ENCODE results near the gene TENT5A. TPM values are rescaled to one million over a fixed set of nuclear protein-coding genes. Genes with fewer than 3 reads are reported as not detected.

TENT5A gene
- total RNA-seq, 1 donor from 2014 or later, result 4.1 TPM

GRCh38 chr6:81773887-81774286 is 21.4 kb upstream of the TENT5A start:
- FAIRE-seq (no peak), DNase-seq (ENCODE audit: low spot score in 2 of 2) (no peak)

- DNase-seq (ENCODE audit: low spot score in 2 of 2) (no peak), FAIRE-seq (no peak)
Measured at GRCh38 chr6:81772741-81773140, 20.3 kb upstream of the TENT5A start.

DNA sequence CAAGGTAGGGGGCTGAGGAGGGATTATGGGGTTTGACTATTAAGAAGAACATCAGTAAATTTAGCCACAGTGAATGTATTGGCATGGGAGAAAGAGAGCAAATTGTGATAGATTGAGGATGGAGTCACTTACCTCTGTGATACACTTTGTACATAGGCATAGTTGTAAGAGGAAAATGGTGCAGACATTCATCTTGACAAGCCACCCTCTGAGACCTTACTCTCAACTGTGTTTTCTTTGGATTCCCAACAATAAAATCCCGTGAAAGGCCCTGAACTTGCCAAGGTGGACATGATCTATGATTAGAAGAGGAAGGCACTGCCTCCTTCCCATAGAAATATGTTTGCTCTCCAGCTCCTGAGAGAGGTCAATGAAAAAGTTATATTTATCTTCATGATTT is 18.6 kb upstream of the TENT5A start:
- FAIRE-seq (no peak), DNase-seq (ENCODE audit: low spot score in 2 of 2) (no peak)

DNA sequence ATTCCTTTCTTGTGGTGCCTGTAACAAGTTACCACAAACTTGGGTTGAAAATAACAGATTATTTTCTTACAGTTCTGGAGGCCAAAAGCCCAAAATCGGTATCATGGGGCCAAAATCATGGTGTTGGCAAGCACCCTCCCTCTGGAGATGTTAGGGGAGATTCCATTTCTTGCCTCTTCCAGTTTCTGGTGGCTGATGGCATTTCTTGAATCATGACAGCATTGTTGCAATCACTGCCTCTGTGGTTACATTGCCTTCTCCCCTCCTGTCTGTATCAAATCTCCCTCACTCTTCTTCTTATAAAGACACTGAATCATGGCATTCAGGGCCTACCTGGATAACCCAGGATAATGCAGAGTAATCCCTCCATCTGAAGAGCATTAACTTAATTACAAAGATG is 17.9 kb upstream of the TENT5A start:
- FAIRE-seq (no peak), DNase-seq (ENCODE audit: low spot score in 2 of 2) (no peak)

DNA sequence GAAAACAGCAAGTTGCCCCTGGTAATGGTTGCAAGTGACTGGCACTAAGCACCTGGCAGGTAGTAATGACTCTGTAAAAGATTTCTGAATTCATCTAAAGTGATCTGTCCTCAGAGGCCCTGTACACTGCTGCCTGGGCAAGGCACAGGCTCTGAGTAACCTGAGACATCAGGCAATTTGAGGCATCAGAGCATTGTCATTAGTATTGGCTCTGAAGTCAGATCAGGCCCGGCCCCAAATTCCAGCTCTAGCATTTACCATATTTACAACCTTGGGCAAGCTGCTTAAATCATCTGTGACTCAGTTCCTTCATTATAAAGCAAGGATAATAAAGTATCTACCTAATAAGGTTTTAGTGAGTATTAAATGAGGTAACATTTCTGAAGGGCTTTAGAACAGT is 17.3 kb upstream of the TENT5A start:
- DNase-seq (ENCODE audit: low spot score in 2 of 2) (no peak), FAIRE-seq (no peak)

DNA sequence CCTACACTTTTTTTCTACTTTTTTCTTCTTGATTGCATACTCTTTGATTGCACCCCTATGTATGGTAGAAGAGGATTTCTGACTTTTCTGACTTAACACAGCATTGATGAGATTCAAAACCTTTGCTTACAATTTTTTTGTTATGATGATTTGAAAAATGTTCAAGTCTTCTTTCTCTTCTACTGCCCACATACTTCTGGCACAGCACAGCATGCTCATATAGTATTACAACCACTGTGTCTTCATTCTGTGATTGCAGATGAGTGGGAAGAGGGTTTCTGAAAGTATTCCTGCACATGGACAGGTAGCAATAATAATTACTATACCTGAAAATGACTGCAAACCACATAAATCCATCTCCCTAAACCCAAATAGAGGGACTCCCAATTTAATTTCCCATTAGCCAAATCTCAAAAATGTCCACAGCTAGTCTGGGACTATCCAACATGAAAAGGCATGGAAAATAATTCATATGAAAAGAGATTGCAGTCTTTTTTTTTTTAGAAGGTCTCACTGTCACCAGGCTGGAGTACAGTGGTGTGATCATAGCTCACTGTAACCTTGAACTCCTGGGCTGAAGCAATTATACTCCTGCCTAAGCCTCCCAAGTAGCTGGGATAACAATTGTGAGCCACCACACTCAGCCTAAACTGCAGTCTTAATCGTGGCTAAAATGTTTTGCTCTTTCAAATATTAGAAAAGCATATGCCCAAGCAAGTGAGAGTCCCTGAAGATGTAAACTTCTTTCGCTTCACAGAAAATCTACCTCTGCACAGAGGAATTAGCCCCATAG is 15.9 kb upstream of the TENT5A start:
- no peak for DNase-seq (ENCODE audit: low spot score in 2 of 2)
- FAIRE-seq, result no peak

- FAIRE-seq, result no peak
- DNase-seq (ENCODE audit: low spot score in 2 of 2), result no peak
Measured at GRCh38 chr6:81767163-81767891, 14.8 kb upstream of the TENT5A start.

GRCh38 chr6:81766482-81767069 is 14.1 kb upstream of the TENT5A start:
- FAIRE-seq, result no peak

GRCh38 chr6:81764531-81764930 is 12.1 kb upstream of the TENT5A start:
- no peak for FAIRE-seq

More at GRCh38 chr6:81766482-81767069, 14.1 kb upstream of the TENT5A start:
- DNase-seq (ENCODE audit: low spot score in 2 of 2), result no peak

GRCh38 chr6:81763968-81764367 is 11.5 kb upstream of the TENT5A start:
- DNase-seq (ENCODE audit: low spot score in 2 of 2) (no peak), FAIRE-seq (no peak)

More at GRCh38 chr6:81764531-81764930, 12.1 kb upstream of the TENT5A start:
- DNase-seq (ENCODE audit: low spot score in 2 of 2), result no peak

GRCh38 chr6:81763051-81763450 is 10.6 kb upstream of the TENT5A start:
- FAIRE-seq, result no peak
- DNase-seq (ENCODE audit: low spot score in 2 of 2), result no peak

DNA sequence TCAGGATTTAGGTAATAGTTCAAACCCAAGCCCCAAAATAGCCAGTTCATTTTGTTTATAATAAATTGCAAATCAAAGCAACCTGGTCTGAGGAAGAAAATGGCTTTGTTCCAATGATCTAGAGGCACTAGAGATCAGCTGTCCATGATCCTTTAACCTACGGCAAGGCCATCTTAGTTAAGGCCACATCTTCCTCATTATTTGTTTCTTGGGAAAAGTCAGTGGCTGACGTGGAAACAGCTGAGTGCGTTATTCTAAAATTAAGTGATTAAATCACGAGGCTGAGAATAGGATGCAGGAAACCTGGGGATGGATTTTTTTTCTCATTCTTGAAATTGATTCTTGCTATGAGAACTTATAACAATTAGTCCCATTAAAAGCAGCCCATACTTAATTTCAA is 10.1 kb upstream of the TENT5A start:
- DNase-seq (ENCODE audit: low spot score in 2 of 2) (no peak), FAIRE-seq (no peak)

GRCh38 chr6:81762132-81762531 is 9.7 kb upstream of the TENT5A start:
- DNase-seq (ENCODE audit: low spot score in 2 of 2), result no peak
- no peak for FAIRE-seq

DNA sequence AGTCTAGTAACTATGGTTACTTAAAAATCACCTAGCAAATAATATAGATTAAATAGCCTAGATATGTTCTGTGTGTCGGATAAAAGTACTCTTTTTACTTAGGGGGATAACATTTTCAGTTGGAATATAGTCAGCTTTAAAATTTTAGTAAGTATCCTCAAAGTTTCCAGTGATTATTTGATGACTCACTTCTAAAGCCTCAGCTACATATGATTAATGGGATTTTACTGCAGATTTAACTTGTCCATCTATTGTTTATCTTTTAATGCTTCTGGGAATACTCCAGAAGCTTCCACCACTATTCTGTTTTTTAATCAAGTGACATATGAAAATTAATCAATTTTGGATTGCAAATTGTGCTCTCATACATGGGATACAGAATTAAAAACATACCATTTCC is 8.7 kb upstream of the TENT5A start:
- DNase-seq (ENCODE audit: low spot score in 2 of 2), result no peak
- FAIRE-seq, result no peak

GRCh38 chr6:81759782-81760181 is 7.3 kb upstream of the TENT5A start:
- FAIRE-seq, result no peak
- no peak for DNase-seq (ENCODE audit: low spot score in 2 of 2)

- FAIRE-seq (no peak), DNase-seq (ENCODE audit: low spot score in 2 of 2) (no peak)
Measured at GRCh38 chr6:81758221-81758620, 5.7 kb upstream of the TENT5A start.

DNA sequence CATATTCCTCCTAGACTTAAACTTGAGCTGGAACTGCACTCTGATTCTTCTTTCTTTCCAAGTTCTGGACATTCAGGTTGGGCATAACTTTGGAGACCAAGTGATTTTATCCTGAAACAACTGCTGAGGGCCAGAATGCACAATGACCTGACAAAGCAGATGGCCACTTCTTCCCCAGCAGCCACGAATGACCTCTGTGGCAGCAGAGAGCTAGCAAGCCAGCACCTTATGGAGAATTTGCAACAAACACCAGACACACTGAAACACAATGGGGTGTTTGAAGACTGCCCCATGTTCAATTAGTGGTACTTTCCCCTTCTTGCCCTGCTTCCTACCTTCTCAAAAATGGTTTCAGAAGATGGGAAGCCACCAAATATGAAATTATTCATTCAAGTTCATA is 4.2 kb upstream of the TENT5A start:
- DNase-seq (ENCODE audit: low spot score in 2 of 2) (no peak), FAIRE-seq (no peak)

GRCh38 chr6:81755551-81755950 is 3.1 kb upstream of the TENT5A start:
- no peak for FAIRE-seq

GRCh38 chr6:81754906-81755305 is 2.4 kb upstream of the TENT5A start:
- no peak for FAIRE-seq

More at GRCh38 chr6:81755551-81755950, 3.1 kb upstream of the TENT5A start:
- no peak for DNase-seq (ENCODE audit: low spot score in 2 of 2)

GRCh38 chr6:81753711-81754577 is 1.5 kb upstream of the TENT5A start:
- DNase-seq (ENCODE audit: low spot score in 2 of 2) (peak; percentile 50 to 63), FAIRE-seq (no peak)

More at GRCh38 chr6:81754906-81755305, 2.4 kb upstream of the TENT5A start:
- DNase-seq (ENCODE audit: low spot score in 2 of 2), result no peak
